HepG2 (cell line): Measurements from ENCODE around the gene GPS1.

Source experiments
- KDM5A ChIP-seq: fragments of 200-600 bp; sonication (generic); IDR thresholded peaks from 2 replicates; pipeline ENCODE4 v1.7.0; 2018; ENCODE audit warnings: antibody characterized with exemption, mild to moderate bottlenecking, low read length, borderline replicate concordance
- SALL1 ChIP-seq: sonication (generic); formaldehyde crosslinking; IDR thresholded peaks from 2 replicates; pipeline ENCODE4 v1.8.0; 2022; ENCODE audit warnings: mild to moderate bottlenecking, missing genetic modification reagents
- SMC3 ChIP-seq: IDR thresholded peaks from 2 replicates; pipeline ENCODE4 v1.6.1; 2011; ENCODE audit warnings: low read length, improper control_type of control experiment
- TBL1XR1 ChIP-seq: fragments of 150-350 bp; IDR thresholded peaks from 2 replicates; pipeline ENCODE4 v1.6.1; 2014; ENCODE audit warnings: borderline replicate concordance, low read length; ENCODE audit not compliant: partially characterized antibody
- TP53 ChIP-seq: sonication (generic); formaldehyde crosslinking; conservative IDR thresholded peaks from 2 replicates; pipeline ENCODE4 v1.4.0; 2020; ENCODE audit warnings: missing genetic modification reagents
- ZFP62 ChIP-seq: sonication (generic); formaldehyde crosslinking; IDR thresholded peaks from 2 replicates; pipeline ENCODE4 v1.4.0; 2020; ENCODE audit warnings: missing genetic modification reagents
- ZNF292 ChIP-seq: sonication (generic); formaldehyde crosslinking; IDR thresholded peaks from 2 replicates; pipeline ENCODE4 v1.8.1; 2022; ENCODE audit warnings: mild to moderate bottlenecking, low read depth, missing genetic modification reagents, borderline replicate concordance
- TF ChIP-seq, protein P1 (sequence below): sonication (generic); formaldehyde crosslinking; conservative IDR thresholded peaks from 2 replicates; pipeline ENCODE4 v1.4.0; 2020; ENCODE audit warnings: missing genetic modification reagents
- TF ChIP-seq, protein P2 (sequence below): sonication (generic); formaldehyde crosslinking; IDR thresholded peaks from 2 replicates; pipeline ENCODE4 v1.4.0; 2020; ENCODE audit warnings: missing genetic modification reagents
- TF ChIP-seq, protein P3 (sequence below), 2 experiments: IDR thresholded peaks; 2 replicates each; pipeline ENCODE4 v1.6.1; 2011 to 2012; ENCODE audit warnings: low read length in 2 of 2, borderline replicate concordance in 1 of 2, low read depth in 1 of 2, mild to moderate bottlenecking in 1 of 2, moderate library complexity in 1 of 2

DNA sequence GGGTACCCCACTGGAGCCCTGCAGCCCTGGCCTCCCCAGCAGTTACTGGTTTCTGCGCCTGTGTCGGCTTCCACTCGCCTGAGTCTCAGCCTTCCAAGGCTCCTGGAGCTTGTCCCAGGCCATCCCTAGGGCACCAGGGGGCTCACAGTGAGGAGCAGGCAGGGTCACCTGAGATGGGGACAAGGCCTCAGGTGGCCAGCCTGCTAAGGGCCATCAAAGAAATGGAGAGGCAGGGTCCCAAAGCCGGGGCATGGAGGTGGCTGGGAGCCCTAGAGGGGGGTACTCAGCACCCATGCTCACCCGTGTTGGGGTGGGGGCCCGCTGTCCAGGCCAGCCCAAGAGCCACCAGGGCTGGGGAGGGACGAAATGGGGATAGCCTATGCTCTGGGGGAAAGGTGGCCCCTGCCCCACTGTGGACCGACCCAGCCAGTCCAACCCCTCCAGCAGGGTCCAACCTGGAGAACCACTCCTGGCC lies 45.0 kb downstream of the GPS1 start:
- TF ChIP-seq KDM5A (no peak), TBL1XR1 (no peak), SALL1 (CRISPR knock-in tag) (no peak; the same call in 1 of the 2 replicates), ZNF292 (no peak), TP53 (CRISPR knock-in tag) (no peak), ZFP62 (no peak), SMC3 (no peak)
- TF ChIP-seq, protein P1, sequence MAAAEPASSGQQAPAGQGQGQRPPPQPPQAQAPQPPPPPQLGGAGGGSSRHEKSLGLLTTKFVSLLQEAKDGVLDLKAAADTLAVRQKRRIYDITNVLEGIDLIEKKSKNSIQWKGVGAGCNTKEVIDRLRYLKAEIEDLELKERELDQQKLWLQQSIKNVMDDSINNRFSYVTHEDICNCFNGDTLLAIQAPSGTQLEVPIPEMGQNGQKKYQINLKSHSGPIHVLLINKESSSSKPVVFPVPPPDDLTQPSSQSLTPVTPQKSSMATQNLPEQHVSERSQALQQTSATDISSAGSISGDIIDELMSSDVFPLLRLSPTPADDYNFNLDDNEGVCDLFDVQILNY, result no peak
- TF ChIP-seq, protein P2, sequence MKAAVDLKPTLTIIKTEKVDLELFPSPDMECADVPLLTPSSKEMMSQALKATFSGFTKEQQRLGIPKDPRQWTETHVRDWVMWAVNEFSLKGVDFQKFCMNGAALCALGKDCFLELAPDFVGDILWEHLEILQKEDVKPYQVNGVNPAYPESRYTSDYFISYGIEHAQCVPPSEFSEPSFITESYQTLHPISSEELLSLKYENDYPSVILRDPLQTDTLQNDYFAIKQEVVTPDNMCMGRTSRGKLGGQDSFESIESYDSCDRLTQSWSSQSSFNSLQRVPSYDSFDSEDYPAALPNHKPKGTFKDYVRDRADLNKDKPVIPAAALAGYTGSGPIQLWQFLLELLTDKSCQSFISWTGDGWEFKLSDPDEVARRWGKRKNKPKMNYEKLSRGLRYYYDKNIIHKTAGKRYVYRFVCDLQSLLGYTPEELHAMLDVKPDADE (CRISPR knock-in tag), result no peak
- TF ChIP-seq, protein P3, sequence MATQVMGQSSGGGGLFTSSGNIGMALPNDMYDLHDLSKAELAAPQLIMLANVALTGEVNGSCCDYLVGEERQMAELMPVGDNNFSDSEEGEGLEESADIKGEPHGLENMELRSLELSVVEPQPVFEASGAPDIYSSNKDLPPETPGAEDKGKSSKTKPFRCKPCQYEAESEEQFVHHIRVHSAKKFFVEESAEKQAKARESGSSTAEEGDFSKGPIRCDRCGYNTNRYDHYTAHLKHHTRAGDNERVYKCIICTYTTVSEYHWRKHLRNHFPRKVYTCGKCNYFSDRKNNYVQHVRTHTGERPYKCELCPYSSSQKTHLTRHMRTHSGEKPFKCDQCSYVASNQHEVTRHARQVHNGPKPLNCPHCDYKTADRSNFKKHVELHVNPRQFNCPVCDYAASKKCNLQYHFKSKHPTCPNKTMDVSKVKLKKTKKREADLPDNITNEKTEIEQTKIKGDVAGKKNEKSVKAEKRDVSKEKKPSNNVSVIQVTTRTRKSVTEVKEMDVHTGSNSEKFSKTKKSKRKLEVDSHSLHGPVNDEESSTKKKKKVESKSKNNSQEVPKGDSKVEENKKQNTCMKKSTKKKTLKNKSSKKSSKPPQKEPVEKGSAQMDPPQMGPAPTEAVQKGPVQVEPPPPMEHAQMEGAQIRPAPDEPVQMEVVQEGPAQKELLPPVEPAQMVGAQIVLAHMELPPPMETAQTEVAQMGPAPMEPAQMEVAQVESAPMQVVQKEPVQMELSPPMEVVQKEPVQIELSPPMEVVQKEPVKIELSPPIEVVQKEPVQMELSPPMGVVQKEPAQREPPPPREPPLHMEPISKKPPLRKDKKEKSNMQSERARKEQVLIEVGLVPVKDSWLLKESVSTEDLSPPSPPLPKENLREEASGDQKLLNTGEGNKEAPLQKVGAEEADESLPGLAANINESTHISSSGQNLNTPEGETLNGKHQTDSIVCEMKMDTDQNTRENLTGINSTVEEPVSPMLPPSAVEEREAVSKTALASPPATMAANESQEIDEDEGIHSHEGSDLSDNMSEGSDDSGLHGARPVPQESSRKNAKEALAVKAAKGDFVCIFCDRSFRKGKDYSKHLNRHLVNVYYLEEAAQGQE (IDR thresholded peaks at IDR 0.05; ENCODE audit: borderline replicate concordance in 1 of 2, low read depth in 1 of 2, low read length in 2 of 2), result no peak
